ENCODE measurements around the gene PGD. TPM values are rescaled to one million over a fixed set of nuclear protein-coding genes. Genes with fewer than 3 reads are reported as not detected.

PGD gene
- total and polyA plus RNA-seq, 2 of the 13 experiments (the other 11 are each of a cell fraction or from before 2014, with no cell fraction given), result 64.8 to 210 TPM

GRCh38 chr1:10444248-10444647 is 45.4 kb downstream of the PGD start (continued):
- TF ChIP-seq ZNF232 (CRISPR knock-in tag; IDR thresholded peaks at IDR 0.05; ENCODE audit: borderline replicate concordance) (no peak), RARG (CRISPR knock-in tag; IDR thresholded peaks at IDR 0.05; ENCODE audit: low read depth) (no peak), ZNF101 (CRISPR knock-in tag; IDR thresholded peaks at IDR 0.05; ENCODE audit: borderline replicate concordance, low read depth) (no peak)

DNA sequence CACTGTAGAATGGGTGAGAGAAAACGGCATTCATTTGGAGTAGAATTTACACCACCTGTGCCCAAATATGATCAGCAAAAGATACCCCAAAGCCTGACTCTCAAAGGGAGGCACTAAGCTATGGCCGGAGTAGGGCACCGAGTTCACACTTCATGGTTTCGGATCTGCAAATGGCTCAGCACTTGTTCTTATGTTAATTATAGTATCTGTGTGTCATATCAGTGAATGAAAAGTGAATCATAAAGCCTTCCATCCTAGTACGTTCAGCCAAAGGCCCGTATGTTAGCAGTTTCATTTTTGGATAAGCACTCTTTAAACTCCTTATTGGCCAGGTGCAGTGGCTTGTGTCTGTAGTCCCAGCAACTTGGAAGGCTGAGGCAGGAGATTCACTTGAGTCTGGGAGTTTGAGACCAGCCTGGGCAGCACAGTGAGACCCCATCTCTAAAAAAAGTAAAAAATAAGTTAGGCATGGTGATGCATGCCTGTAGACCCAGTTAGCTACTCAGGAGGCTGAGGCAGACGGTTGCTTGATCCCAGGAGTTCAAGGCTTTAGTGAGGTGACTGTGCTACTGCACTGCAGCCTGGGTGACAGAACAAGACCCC is 46.0 kb downstream of the PGD start:
- no peak for DNase-seq (ENCODE audit: low spot score)
- POLR2A ChIA-PET, result no interaction called here

DNA sequence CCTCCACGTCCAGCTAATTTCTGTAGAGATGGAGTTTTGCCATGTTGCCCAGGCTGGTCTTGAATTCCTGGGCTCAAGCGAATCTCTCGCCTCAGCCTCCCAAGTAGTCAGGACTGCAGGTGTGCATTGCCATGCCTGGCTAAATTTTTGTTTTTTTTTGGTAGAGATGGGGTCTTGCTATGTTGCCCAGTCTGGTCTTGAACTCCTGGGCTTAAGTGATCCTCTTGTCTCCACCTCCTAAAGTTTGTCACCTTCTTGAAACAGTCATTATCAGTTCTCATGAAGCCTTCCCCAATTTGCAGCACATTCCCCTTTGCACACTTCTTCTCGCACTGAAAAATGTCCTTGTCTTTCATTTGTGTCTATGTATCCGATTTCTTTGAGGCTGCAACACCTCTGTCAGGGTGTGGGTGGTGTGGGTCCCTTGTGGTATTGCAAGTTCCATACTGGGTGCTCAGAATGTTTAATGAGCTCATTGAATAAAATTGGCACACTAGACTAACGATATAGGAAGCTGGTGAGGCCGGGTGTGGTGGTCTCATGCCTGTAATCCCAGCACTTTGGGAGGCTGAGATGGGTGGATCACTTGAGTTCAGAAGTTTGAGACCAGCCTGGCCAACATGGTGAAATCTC is 48.0 kb downstream of the PGD start:
- no peak for ATAC-seq
- BruUV-seq (replicated peaks), result no TSS peak
- no peaks in the 10 kb centered on the region for H3K27me3 ChIP-seq (ENCODE audit: control insufficient read depth in 1 of 2, insufficient read depth in 2 of 2, low read length in 2 of 2)
- no peaks in the 10 kb centered on the region for H3K9me3 ChIP-seq (ENCODE audit: low read length)
- intact Hi-C loops (cut with micrococcal nuclease; ENCODE audit: unreplicated experiment), result no loop called here
- FAIRE-seq, result no peak
- no peak overlapping the region for H3K4me3 ChIP-seq (replicated peaks in 1 of 3; ENCODE audit: insufficient read depth in 1 of 3, low read depth in 2 of 3, low read length in 3 of 3)
- POLR2A ChIA-PET, result no interaction called here
- no peak overlapping the region for H3K4me2 ChIP-seq (ENCODE audit: low read depth, low read length)
- no peaks in the 10 kb centered on the region for H3K4me1 ChIP-seq (ENCODE audit: insufficient read depth, low read length)
- CTCF ChIA-PET (ENCODE audit: low intra/inter-chr PET ratio, low total read pairs), result no interaction called here
- H4K20me1 ChIP-seq (ENCODE audit: insufficient read depth, low read length), result no peaks in the 10 kb centered on the region
- DNase-seq (ENCODE audit: low spot score), result no peak
- in situ Hi-C loops (cut with HindIII; ENCODE audit: extremely low pct_ligation_motif_present, low pct_unique_long_range_greater_than_20kb), result no loop called here
- 95% methylated on average over 7 of the region's 7 CpGs for WGBS (ENCODE audit: low lambda C conversion rate)
- H3K36me3 ChIP-seq (replicated peaks in 1 of 2; ENCODE audit: control insufficient read depth in 1 of 2, insufficient read depth in 2 of 2, low read length in 2 of 2), result no peaks in the 10 kb centered on the region; a peak in 1 of 5 replicates
- no peak overlapping the region for H3K27ac ChIP-seq (ENCODE audit: extremely low read length, insufficient read depth, low read length)
- no peak overlapping the region for H3K9ac ChIP-seq (ENCODE audit: insufficient read depth, low read depth, low read length)
- H3K79me2 ChIP-seq (ENCODE audit: insufficient read depth, low read length), result no peaks in the 10 kb centered on the region
- H2AFZ ChIP-seq (ENCODE audit: low read length), result no peak overlapping the region
- no peak for TF ChIP-seq ZNF264 (CRISPR knock-in tag; IDR thresholded peaks at IDR 0.05)
- TF ChIP-seq RBM39 (IDR thresholded peaks at IDR 0.05; ENCODE audit: low read depth, low read length, poor library complexity, severe bottlenecking), result no peak
- TF ChIP-seq, protein P1, sequence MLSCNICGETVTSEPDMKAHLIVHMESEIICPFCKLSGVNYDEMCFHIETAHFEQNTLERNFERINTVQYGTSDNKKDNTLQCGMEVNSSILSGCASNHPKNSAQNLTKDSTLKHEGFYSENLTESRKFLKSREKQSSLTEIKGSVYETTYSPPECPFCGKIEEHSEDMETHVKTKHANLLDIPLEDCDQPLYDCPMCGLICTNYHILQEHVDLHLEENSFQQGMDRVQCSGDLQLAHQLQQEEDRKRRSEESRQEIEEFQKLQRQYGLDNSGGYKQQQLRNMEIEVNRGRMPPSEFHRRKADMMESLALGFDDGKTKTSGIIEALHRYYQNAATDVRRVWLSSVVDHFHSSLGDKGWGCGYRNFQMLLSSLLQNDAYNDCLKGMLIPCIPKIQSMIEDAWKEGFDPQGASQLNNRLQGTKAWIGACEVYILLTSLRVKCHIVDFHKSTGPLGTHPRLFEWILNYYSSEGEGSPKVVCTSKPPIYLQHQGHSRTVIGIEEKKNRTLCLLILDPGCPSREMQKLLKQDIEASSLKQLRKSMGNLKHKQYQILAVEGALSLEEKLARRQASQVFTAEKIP (CRISPR knock-in tag; IDR thresholded peaks at IDR 0.05; ENCODE audit: borderline replicate concordance), result no peak
- peak; percentile 83 for TF ChIP-seq ZNF121 (CRISPR knock-in tag; IDR thresholded peaks at IDR 0.05)

More for the DNA sequence above, 46.0 kb downstream of the PGD start:
- no peak overlapping the region for H3K4me3 ChIP-seq (replicated peaks in 1 of 3; ENCODE audit: insufficient read depth in 1 of 3, low read depth in 2 of 3, low read length in 3 of 3)
- H3K79me2 ChIP-seq (ENCODE audit: insufficient read depth, low read length), result no peaks in the 10 kb centered on the region
- no peaks in the 10 kb centered on the region for H3K9me3 ChIP-seq (ENCODE audit: low read length)
- intact Hi-C loops (cut with micrococcal nuclease; ENCODE audit: unreplicated experiment), result no loop called here
- TF ChIP-seq CHD4 (IDR thresholded peaks at IDR 0.05; ENCODE audit: borderline replicate concordance, low read length) (no peak), ZNF121 (CRISPR knock-in tag; IDR thresholded peaks at IDR 0.05) (0 out of 2 replicates have a peak, but pooled peaks have one; percentile 13)
- BruUV-seq (replicated peaks), result no TSS peak
- H3K36me3 ChIP-seq (replicated peaks in 1 of 2; ENCODE audit: control insufficient read depth in 1 of 2, insufficient read depth in 2 of 2, low read length in 2 of 2), result peaks cover 0 to 2% of the 10 kb centered on the region in 2 experiments; a peak in 1 of 5 replicates
- FAIRE-seq (no peak), ATAC-seq (no peak)
- 96% methylated on average over 7 of the region's 7 CpGs for WGBS (ENCODE audit: low lambda C conversion rate)
- H2AFZ ChIP-seq (ENCODE audit: low read length), result no peak overlapping the region
- H3K9ac ChIP-seq (ENCODE audit: insufficient read depth, low read depth, low read length), result no peak overlapping the region
- H3K27ac ChIP-seq (ENCODE audit: extremely low read length, insufficient read depth, low read length), result no peak overlapping the region
- no peaks in the 10 kb centered on the region for H3K4me1 ChIP-seq (ENCODE audit: insufficient read depth, low read length)
- no peak overlapping the region for H3K4me2 ChIP-seq (ENCODE audit: low read depth, low read length)
- no peaks in the 10 kb centered on the region for H3K27me3 ChIP-seq (ENCODE audit: control insufficient read depth in 1 of 2, insufficient read depth in 2 of 2, low read length in 2 of 2)
- CTCF ChIA-PET (ENCODE audit: low intra/inter-chr PET ratio, low total read pairs), result no interaction called here
- no peaks in the 10 kb centered on the region for H4K20me1 ChIP-seq (ENCODE audit: insufficient read depth, low read length)
- in situ Hi-C loops (cut with HindIII; ENCODE audit: extremely low pct_ligation_motif_present, low pct_unique_long_range_greater_than_20kb), result no loop called here
